HepG2 (cell line): ENCODE measurements around the gene TMEM95. TPM values are rescaled to one million over a fixed set of nuclear protein-coding genes. Genes with fewer than 3 reads are reported as not detected.

ENCODE experiments used
- BORCS8-MEF2B ChIP-seq: sonication (generic); formaldehyde crosslinking; IDR thresholded peaks from 2 replicates; pipeline ENCODE4 v1.8.0; 2022; ENCODE audit warnings: mild to moderate bottlenecking, missing genetic modification reagents
- DRAP1 ChIP-seq: IDR thresholded peaks from 2 replicates; pipeline ENCODE4 v1.6.1; 2016; ENCODE audit warnings: missing genetic modification reagents, missing compliant biosample characterization
- KIAA2018 ChIP-seq: sonication (generic); formaldehyde crosslinking; IDR thresholded peaks from 2 replicates; pipeline ENCODE4 v1.5.0; 2020; ENCODE audit warnings: mild to moderate bottlenecking, missing genetic modification reagents, borderline replicate concordance
- PCBP2 ChIP-seq: fragments of 200-400 bp; formaldehyde crosslinking; optimal IDR thresholded peaks from 2 replicates; pipeline ENCODE3; 2018; ENCODE audit warnings: low read length, low read depth; ENCODE audit not compliant: poor library complexity, severe bottlenecking
- RNF219 ChIP-seq: sonication (generic); formaldehyde crosslinking; IDR thresholded peaks from 2 replicates; pipeline ENCODE4 v1.5.0; 2020; ENCODE audit warnings: mild to moderate bottlenecking, missing genetic modification reagents
- SSRP1 ChIP-seq: IDR thresholded peaks from 2 replicates; pipeline ENCODE4 v1.6.1; 2016; ENCODE audit warnings: control low read depth
- ZNF276 ChIP-seq: sonication (generic); formaldehyde crosslinking; IDR thresholded peaks from 2 replicates; pipeline ENCODE4 v1.4.0; 2020; ENCODE audit warnings: mild to moderate bottlenecking, low read depth, missing genetic modification reagents
- ZNF430 ChIP-seq: sonication (generic); formaldehyde crosslinking; IDR thresholded peaks from 2 replicates; pipeline ENCODE4 v1.9.0; 2021; ENCODE audit warnings: mild to moderate bottlenecking, missing genetic modification reagents
- polyA plus RNA-seq, 8 experiments: library from polyadenylated mRNA; depleted of rRNA in 3 of 8; stranded (reverse) in 7 of 8; unstranded in 1 of 8; fragments of >200 nt; fragmentation: Illumina TruSeq in 4 of 8; extraction: Trizol in 4 of 8; gene quantifications; 2 replicates each; pipeline versions ENCODE4 v1.2.1 to v1.2.3, GENCODE V29; 2011 to 2016; ENCODE audit warnings: low read depth in 4 of 8, missing spikeins in 1 of 8, mixed read lengths in 1 of 8; ENCODE audit not compliant: insufficient read depth in 1 of 8
- total RNA-seq, 5 experiments: library from RNA; depleted of rRNA; stranded (reverse); fragments of >200 nt; fragmentation: Illumina TruSeq; extraction: Trizol; gene quantifications; 2 replicates each; pipeline ENCODE4 v1.2.3, GENCODE V29; 2016; ENCODE audit warnings: low read depth in 1 of 5
- TF ChIP-seq, protein P1 (sequence below): sonication (generic); formaldehyde crosslinking; IDR thresholded peaks from 2 replicates; pipeline ENCODE4 v1.8.0; 2022; ENCODE audit warnings: mild to moderate bottlenecking, missing genetic modification reagents
- TF ChIP-seq, protein P2 (sequence below): sonication (generic); formaldehyde crosslinking; IDR thresholded peaks from 2 replicates; pipeline ENCODE4 v1.4.0; 2020; ENCODE audit warnings: missing genetic modification reagents

The TMEM95 gene
- total and polyA plus RNA-seq, 2 of the 13 experiments (the other 11 are each of a cell fraction or from before 2014, with no cell fraction given), result not detected

DNA sequence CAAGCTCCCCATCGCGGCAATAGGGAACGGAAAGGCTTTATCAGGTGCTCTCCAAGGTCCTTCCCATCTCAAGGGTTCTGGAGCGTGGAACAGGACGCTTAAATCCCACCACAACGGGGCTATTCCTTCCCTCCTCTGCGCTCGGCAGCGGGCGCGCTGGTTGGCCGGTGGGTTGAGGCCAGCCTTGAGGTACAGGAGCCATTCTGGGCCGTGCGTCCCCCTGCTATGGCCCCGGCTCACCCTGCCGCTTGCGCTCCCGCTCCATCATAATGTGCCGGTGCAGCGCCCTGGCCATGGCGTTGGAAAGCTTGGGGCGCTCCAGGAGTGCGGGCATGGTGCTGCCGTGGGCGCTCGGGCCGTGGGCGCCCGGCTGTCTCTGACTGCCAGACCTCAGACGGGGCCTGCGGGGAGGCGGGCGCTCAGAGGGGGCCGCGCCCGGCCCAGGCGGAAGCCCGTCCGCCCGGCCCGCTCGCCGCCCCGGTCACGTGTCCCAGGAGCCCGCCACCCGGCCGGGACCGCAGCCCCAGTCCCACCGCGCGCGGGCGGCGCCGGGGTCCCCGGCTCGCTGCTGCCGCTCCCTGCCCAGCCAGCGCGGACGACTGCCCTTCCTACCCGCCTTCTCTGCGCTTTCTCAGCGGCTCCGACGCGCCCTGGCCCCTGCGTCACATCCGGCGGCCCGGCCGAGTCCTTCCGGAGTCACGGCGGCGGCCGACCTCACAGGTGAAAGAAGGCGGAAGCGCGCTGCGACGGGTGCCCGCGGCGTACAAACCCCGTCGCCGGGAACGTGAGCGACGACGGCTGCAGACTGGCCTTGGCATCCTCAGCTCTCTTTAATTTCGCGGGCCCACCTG lies 40.0 kb upstream of the TMEM95 start, which contains the start of gene GPS2 (continued):
- no peak for TF ChIP-seq KIAA2018
- peak; percentile 89 for TF ChIP-seq BORCS8-MEF2B (CRISPR knock-in tag)
- no peak for TF ChIP-seq PCBP2
- TF ChIP-seq, protein P1, sequence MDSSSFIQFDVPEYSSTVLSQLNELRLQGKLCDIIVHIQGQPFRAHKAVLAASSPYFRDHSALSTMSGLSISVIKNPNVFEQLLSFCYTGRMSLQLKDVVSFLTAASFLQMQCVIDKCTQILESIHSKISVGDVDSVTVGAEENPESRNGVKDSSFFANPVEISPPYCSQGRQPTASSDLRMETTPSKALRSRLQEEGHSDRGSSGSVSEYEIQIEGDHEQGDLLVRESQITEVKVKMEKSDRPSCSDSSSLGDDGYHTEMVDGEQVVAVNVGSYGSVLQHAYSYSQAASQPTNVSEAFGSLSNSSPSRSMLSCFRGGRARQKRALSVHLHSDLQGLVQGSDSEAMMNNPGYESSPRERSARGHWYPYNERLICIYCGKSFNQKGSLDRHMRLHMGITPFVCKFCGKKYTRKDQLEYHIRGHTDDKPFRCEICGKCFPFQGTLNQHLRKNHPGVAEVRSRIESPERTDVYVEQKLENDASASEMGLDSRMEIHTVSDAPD (CRISPR knock-in tag), result 0 out of 2 replicates have a peak, but pooled peaks have one; percentile 47
- peak; percentile 64; the same call in 1 of the 2 replicates for TF ChIP-seq DRAP1 (CRISPR knock-in tag)
- no peak for TF ChIP-seq ZNF430 (CRISPR knock-in tag)
- 0 out of 2 replicates have a peak, but pooled peaks have one; percentile 19 for TF ChIP-seq ZNF276 (CRISPR knock-in tag)
- no peak for TF ChIP-seq SSRP1
- TF ChIP-seq RNF219, result no peak
- TF ChIP-seq, protein P2, sequence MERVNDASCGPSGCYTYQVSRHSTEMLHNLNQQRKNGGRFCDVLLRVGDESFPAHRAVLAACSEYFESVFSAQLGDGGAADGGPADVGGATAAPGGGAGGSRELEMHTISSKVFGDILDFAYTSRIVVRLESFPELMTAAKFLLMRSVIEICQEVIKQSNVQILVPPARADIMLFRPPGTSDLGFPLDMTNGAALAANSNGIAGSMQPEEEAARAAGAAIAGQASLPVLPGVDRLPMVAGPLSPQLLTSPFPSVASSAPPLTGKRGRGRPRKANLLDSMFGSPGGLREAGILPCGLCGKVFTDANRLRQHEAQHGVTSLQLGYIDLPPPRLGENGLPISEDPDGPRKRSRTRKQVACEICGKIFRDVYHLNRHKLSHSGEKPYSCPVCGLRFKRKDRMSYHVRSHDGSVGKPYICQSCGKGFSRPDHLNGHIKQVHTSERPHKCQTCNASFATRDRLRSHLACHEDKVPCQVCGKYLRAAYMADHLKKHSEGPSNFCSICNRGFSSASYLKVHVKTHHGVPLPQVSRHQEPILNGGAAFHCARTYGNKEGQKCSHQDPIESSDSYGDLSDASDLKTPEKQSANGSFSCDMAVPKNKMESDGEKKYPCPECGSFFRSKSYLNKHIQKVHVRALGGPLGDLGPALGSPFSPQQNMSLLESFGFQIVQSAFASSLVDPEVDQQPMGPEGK (CRISPR knock-in tag), result peak; percentile 24; the same call in 1 of the 2 replicates
